Epithelial cell of esophagus (primary cell): ENCODE results near the gene AGL.
"Not testable (repeated sequence)": the region's sequence is repeated elsewhere in the genome, so short reads cannot be mapped to it uniquely, and the experiment has no call there.

ENCODE experiments used
- DNase-seq: peaks from one replicate; pipeline ENCODE4 v3.0.0; 2010; ENCODE audit warnings: low read depth
- H3K4me3 ChIP-seq: 2 replicates; pipeline ENCODE4 v1.5.1; 2011; ENCODE audit warnings: mild to moderate bottlenecking, low read length, control low read depth
- TF ChIP-seq, protein P1 (sequence below): IDR thresholded peaks from 2 replicates; pipeline ENCODE4 v1.5.1; 2011; ENCODE audit warnings: low read depth, mild to moderate bottlenecking, low read length, control low read depth, inconsistent platforms; ENCODE audit not compliant: insufficient read depth; ENCODE audit errors: missing control alignments

AGL gene

DNA sequence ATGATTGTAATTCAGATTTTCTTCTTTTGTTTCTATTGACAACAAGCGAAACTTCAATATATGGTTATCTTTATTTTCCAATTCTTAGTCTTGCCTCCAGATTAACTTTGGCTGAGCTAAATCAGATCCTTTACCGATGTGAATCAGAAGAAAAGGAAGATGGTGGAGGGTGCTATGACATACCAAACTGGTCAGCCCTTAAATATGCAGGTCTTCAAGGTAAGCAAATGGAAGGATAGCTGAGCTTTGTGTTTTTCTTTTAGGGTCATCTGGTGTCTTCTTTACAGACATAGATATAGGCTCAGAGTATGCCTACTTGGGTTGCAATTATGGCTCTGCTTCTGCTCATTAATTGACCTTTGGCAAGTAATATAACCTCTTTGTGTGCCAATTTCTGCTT lies 37.7 kb downstream of the AGL start:
- H3K4me3 ChIP-seq, result no peak overlapping the region
- TF ChIP-seq, protein P1, sequence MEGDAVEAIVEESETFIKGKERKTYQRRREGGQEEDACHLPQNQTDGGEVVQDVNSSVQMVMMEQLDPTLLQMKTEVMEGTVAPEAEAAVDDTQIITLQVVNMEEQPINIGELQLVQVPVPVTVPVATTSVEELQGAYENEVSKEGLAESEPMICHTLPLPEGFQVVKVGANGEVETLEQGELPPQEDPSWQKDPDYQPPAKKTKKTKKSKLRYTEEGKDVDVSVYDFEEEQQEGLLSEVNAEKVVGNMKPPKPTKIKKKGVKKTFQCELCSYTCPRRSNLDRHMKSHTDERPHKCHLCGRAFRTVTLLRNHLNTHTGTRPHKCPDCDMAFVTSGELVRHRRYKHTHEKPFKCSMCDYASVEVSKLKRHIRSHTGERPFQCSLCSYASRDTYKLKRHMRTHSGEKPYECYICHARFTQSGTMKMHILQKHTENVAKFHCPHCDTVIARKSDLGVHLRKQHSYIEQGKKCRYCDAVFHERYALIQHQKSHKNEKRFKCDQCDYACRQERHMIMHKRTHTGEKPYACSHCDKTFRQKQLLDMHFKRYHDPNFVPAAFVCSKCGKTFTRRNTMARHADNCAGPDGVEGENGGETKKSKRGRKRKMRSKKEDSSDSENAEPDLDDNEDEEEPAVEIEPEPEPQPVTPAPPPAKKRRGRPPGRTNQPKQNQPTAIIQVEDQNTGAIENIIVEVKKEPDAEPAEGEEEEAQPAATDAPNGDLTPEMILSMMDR, result no peak
- no peak for DNase-seq

GRCh38 chr1:99891997-99892396 lies 41.8 kb downstream of the AGL start:
- TF ChIP-seq, protein P1, result no peak
- no peak for DNase-seq
- no peak overlapping the region for H3K4me3 ChIP-seq

DNA sequence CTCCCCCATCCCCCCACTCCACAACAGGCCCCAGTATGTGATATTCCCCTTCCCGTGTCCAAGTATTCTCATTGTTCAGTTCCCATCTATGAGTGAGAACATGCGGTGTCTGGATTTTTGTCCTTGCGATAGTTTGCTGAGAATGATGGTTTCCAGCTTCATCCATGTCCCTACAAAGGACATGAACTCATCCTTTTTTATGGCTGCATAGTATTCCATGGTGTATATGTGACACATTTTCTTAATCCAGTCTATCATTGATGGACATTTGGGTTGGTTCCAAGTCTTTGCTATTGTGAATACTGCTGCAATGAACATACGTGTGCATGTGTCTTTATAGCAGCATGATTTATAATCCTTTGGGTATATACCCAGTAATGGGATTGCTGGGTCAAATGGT lies 53.1 kb downstream of the AGL start:
- H3K4me3 ChIP-seq, DNase-seq: not testable (repeated sequence)

- TF ChIP-seq, protein P1, result no peak
- H3K4me3 ChIP-seq, result no peak overlapping the region
- DNase-seq, result no peak
Measured at GRCh38 chr1:99906535-99906934, 56.4 kb downstream of the AGL start.

GRCh38 chr1:99917214-99917613 lies 67.1 kb downstream of the AGL start:
- no peak overlapping the region for H3K4me3 ChIP-seq
- no peak for DNase-seq
- TF ChIP-seq, protein P1, result no peak

- TF ChIP-seq, protein P1, result no peak
- DNase-seq, result no peak
- H3K4me3 ChIP-seq, result no peak overlapping the region
Measured at GRCh38 chr1:99919220-99919619, 69.1 kb downstream of the AGL start.

DNA sequence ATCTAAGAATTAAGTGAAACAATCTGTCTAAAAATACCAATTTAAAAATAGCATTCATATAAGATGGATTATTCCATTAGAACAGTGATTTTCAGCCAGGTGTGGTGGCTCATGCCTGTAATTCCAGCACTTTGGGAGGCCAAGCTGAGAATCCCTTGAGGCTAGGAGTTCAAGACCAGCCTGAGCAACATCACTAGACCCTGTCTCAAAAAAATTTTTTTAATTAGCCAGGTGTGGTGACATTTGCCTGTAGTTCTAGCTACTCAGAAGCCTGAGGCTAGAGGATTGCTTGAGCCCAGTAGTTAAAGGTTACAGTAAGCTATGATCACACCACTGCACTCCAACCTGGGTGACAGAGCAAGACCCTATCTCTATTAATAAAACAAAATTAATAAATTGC lies 84.6 kb downstream of the AGL start:
- TF ChIP-seq, protein P1, result no peak
- no peak for DNase-seq
- H3K4me3 ChIP-seq, result no peak overlapping the region

DNA sequence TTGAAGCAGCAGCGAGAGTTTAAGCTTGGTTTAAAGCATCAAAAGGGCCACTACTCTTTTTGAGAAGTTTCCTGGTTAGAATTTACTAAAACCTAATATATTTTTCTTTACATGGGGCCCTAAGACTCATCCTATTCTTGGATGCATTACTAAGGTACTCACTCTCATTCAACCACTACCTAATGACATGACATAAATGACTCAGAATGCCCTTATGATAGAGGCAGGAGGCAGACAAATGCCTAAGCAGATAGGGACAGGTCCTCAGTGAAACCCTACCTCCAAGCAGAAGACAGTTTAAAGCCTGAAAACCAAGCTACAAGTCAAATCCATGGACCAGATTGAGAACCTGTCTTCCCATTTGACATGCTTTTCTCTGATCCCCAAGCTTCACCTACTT lies 85.4 kb downstream of the AGL start:
- DNase-seq, result no peak
- TF ChIP-seq, protein P1, result no peak
- no peak overlapping the region for H3K4me3 ChIP-seq
